Mammary epithelial cell (primary cell): ENCODE results near the gene CXADR.

ENCODE experiments used
- CTCF ChIP-seq, 2 donors: IDR thresholded peaks in 1 of 2; conservative IDR thresholded peaks in 1 of 2; 2 replicates each; pipeline ENCODE4 v1.5.1; 2011 to 2012; ENCODE audit warnings: inconsistent platforms in 2 of 2, low read length in 2 of 2, mild to moderate bottlenecking in 2 of 2, control low read depth in 1 of 2, low read depth in 1 of 2; ENCODE audit not compliant: insufficient read depth in 1 of 2; ENCODE audit errors: extremely low read depth in 1 of 2
- EZH2 ChIP-seq: IDR thresholded peaks from 2 replicates; pipeline ENCODE4 v1.6.1; 2012; ENCODE audit warnings: low read length, inconsistent platforms, borderline replicate concordance

GRCh38 chr21:17492415-17493168 is 20.3 kb upstream of the CXADR start:
- TF ChIP-seq EZH2, result no peak
- no peak for TF ChIP-seq CTCF (conservative IDR thresholded peaks at IDR 0.05 in 1 of 2, IDR thresholded peaks at IDR 0.05 in 1 of 2; ENCODE audit: extremely low read depth in 1 of 2, insufficient read depth in 1 of 2, low read depth in 1 of 2, low read length in 2 of 2)
